Upper lobe of left lung (tissue), 4 donors: ENCODE measurements around the gene TOR1B.

Experiments
- POLR2A ChIP-seq, 4 donors: fragments of 450-650 bp; IDR thresholded peaks; one replicate each; pipeline ENCODE4 v1.5.1; 2016 to 2017; ENCODE audit warnings: antibody characterized with exemption in 4 of 4, mild to moderate bottlenecking in 2 of 4
- POLR2AphosphoS5 ChIP-seq, 2 donors: sonication (generic); formaldehyde crosslinking; IDR thresholded peaks; one replicate each; pipeline ENCODE4 v1.5.1; 2017; ENCODE audit warnings: antibody characterized with exemption in 2 of 2
- TF ChIP-seq, protein P1 (sequence below), 6 experiments: fragments of 450-650 bp in 4 of 6; fragments of 200-600 bp in 2 of 6; sonication (generic) in 2 of 6; IDR thresholded peaks; one replicate each; pipeline ENCODE4 v1.5.1; 2016 to 2019; ENCODE audit warnings: antibody characterized with exemption in 6 of 6

DNA sequence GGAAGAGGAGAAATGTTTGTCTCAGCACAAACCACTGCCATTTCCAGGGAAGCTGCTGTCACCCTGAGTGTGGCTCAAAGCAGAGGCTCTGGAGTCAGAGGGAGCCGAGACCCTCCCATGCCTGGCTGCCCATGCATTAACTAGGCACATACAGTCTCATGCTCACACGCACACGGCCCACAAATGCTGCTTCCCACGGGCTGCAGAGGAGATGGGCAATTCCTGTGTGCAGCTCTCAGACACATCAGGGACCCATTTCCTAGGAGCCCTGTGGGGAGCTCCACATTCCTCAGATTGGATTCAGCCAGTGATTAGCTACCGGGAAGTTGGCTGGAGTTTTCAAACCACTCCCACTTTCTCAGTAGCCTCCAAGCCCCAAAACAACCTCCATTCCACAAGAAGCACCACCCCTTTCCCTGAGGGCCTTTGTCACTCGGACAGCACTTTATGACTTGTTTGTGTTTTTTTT, 41.0 kb upstream of the TOR1B start:
- TF ChIP-seq, protein P1, sequence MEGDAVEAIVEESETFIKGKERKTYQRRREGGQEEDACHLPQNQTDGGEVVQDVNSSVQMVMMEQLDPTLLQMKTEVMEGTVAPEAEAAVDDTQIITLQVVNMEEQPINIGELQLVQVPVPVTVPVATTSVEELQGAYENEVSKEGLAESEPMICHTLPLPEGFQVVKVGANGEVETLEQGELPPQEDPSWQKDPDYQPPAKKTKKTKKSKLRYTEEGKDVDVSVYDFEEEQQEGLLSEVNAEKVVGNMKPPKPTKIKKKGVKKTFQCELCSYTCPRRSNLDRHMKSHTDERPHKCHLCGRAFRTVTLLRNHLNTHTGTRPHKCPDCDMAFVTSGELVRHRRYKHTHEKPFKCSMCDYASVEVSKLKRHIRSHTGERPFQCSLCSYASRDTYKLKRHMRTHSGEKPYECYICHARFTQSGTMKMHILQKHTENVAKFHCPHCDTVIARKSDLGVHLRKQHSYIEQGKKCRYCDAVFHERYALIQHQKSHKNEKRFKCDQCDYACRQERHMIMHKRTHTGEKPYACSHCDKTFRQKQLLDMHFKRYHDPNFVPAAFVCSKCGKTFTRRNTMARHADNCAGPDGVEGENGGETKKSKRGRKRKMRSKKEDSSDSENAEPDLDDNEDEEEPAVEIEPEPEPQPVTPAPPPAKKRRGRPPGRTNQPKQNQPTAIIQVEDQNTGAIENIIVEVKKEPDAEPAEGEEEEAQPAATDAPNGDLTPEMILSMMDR (IDR thresholded peaks at IDR 0.05), result no peak
- no peak for TF ChIP-seq POLR2A (IDR thresholded peaks at IDR 0.05)
- TF ChIP-seq POLR2AphosphoS5 (IDR thresholded peaks at IDR 0.05), result no peak
